Lung (tissue), 12 donors: Measurements from ENCODE around the gene INPP4A. TPM values are rescaled to one million over a fixed set of nuclear protein-coding genes. Genes with fewer than 3 reads are reported as not detected.
A peak's percentile ranks its signal among the peaks of the same experiment; 100 is the strongest.

ENCODE experiments used
- ATAC-seq: fragments of 200-7000 bp; cut with Tn5 transposase; one replicate; pipeline ENCODE4 v1.9.1; 2020; ENCODE audit warnings: moderate number of reproducible peaks; ENCODE audit not compliant: insufficient read depth, low FRiP score
- DNase-seq, 3 donors: peaks; one replicate each; pipeline ENCODE4 v3.0.0-alpha.2; 2013 to 2017
- H3K27ac ChIP-seq, 2 donors: one replicate each; pipeline ENCODE4 v1.5.1; 2013; ENCODE audit warnings: mild to moderate bottlenecking in 2 of 2, moderate library complexity in 2 of 2, control low read depth in 1 of 2, inconsistent platforms in 1 of 2, low read depth in 1 of 2, low read length in 1 of 2
- H3K27me3 ChIP-seq, 3 donors: one replicate each; pipeline ENCODE4 v1.5.1; 2013; ENCODE audit warnings: low read length in 2 of 3; ENCODE audit not compliant: control insufficient read depth in 3 of 3, insufficient read depth in 3 of 3
- H3K36me3 ChIP-seq, 4 donors: one replicate each; pipeline ENCODE4 v1.5.1; 2013; ENCODE audit warnings: low read length in 4 of 4, mild to moderate bottlenecking in 1 of 4, moderate library complexity in 1 of 4; ENCODE audit not compliant: control insufficient read depth in 4 of 4, insufficient read depth in 4 of 4
- H3K4me1 ChIP-seq, 5 donors: one replicate each; pipeline ENCODE4 v1.5.1; 2013; ENCODE audit warnings: low read length in 5 of 5, mild to moderate bottlenecking in 2 of 5, moderate library complexity in 1 of 5; ENCODE audit not compliant: control insufficient read depth in 5 of 5, insufficient read depth in 5 of 5
- H3K4me3 ChIP-seq: one replicate; pipeline ENCODE4 v1.5.1; 2013; ENCODE audit warnings: mild to moderate bottlenecking, control low read depth, moderate library complexity
- H3K9ac ChIP-seq, 2 donors: one replicate each; pipeline ENCODE4 v1.5.1; 2013; ENCODE audit warnings: low read length in 2 of 2, control low read depth in 1 of 2; ENCODE audit not compliant: insufficient read depth in 1 of 2
- H3K9me3 ChIP-seq, 4 donors: one replicate each; pipeline ENCODE4 v1.5.1; 2013; ENCODE audit warnings: low read length in 3 of 4, mild to moderate bottlenecking in 1 of 4, moderate library complexity in 1 of 4; ENCODE audit not compliant: control insufficient read depth in 4 of 4, insufficient read depth in 3 of 4
- WGBS, 2 donors: extraction: QIAGEN DNeasy Blood & Tissue Kit; methylation state at CpG; one replicate each; pipeline ENCODE4 v1.1.7; 2013; 5-methylcytosine and 5-hydroxymethylcytosine counted together
- polyA plus RNA-seq, 2 donors: library from polyadenylated mRNA; stranded (reverse); fragments of 200-250 nt; gene quantifications; one replicate each; pipeline ENCODE4 v1.2.1, GENCODE V29; 2013
- total RNA-seq, 2 donors: library from RNA; depleted of rRNA in 1 of 2; stranded (reverse); fragments of >200 nt in 1 of 2; gene quantifications; one replicate each; pipeline ENCODE4 v1.2.1, GENCODE V29; 2014 to 2021
- TF ChIP-seq, protein P1 (sequence below): IDR thresholded peaks from 2 replicates; pipeline ENCODE4 v1.5.1; 2012; ENCODE audit warnings: mild to moderate bottlenecking; ENCODE audit errors: control extremely low read depth, extremely low read depth
- donor health status: control.
- donor health status: control.
- donor health status: Bipolar disorder and iron deficiency.
- donor health status: healthy.
- donor health status: DM: yes; HTN: yes; CAD: no.

INPP4A gene
- total and polyA plus RNA-seq, 4 donors, result 8.0 to 43.3 (median 19.8) TPM

DNA sequence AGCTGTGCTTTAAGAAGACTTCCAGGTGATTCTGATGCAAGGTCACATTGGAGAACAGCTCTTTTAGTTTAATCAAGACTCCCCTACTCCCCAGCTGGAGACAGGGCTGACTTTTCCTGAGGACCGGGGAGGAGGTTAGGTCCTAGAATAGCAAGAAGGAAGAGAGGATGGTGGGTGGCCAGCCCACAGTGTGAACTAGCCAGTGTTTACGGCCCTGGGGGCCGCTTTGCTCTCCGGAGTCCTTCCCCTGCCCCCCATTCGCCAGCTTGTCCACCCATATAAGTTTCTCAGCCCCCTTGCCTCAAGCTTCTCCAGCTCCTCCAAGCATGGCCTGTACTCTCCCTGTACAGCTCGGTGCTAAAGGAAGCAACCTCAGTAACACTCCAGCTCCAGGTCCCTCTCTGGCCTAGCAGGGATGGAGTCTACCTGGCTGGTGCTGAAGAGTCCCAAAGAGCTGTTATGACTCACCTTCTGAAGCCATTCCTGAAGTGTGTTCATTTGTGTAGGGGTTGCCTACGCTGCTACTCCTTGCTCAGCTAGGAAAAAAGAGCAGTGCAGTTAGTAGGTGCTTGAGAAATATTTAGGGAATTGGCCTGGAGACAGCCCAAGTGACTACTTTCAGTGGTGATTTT, 7.9 kb downstream of the INPP4A start:
- TF ChIP-seq, protein P1, sequence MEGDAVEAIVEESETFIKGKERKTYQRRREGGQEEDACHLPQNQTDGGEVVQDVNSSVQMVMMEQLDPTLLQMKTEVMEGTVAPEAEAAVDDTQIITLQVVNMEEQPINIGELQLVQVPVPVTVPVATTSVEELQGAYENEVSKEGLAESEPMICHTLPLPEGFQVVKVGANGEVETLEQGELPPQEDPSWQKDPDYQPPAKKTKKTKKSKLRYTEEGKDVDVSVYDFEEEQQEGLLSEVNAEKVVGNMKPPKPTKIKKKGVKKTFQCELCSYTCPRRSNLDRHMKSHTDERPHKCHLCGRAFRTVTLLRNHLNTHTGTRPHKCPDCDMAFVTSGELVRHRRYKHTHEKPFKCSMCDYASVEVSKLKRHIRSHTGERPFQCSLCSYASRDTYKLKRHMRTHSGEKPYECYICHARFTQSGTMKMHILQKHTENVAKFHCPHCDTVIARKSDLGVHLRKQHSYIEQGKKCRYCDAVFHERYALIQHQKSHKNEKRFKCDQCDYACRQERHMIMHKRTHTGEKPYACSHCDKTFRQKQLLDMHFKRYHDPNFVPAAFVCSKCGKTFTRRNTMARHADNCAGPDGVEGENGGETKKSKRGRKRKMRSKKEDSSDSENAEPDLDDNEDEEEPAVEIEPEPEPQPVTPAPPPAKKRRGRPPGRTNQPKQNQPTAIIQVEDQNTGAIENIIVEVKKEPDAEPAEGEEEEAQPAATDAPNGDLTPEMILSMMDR, result no peak
- Histone ChIP-seq H3K27ac (peak overlapping the region in 1 of 2 donors; percentile 43), H3K4me3 (no peak overlapping the region), H3K9ac (no peak overlapping the region), H3K27me3 (no peaks in the 10 kb centered on the region), H3K9me3 (no peaks in the 10 kb centered on the region), H3K36me3 (no peaks in the 10 kb centered on the region), H3K4me1 (peaks cover 0 to 27% (median 0%) of the 10 kb centered on the region in 5 donors)
- WGBS, 2 donors, result 79 to 87% methylated on average over 7 of the region's 7 CpGs
- ATAC-seq (no peak), DNase-seq (no peak)

DNA sequence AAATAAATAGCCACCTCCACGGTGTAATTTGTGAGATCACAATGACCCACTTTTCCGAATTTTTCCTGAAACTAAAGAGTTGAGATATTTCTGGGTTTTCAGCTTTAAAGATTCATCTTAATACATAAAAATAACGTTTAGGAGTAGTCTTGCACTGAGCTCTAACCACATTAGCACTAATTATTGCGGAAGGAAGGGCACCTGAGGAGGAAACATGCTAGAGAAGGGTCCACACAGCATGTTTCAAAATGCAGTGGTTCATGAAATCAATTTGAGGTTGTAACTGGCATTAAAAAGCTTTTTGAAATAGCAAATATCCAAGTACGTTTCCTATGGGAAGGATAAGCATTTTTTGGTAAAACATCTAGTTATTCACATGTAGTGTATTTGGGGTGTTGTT, 8.4 kb downstream of the INPP4A start:
- ATAC-seq, result no peak
- TF ChIP-seq, protein P1, result no peak
- H3K27ac ChIP-seq, result no peak overlapping the region

DNA sequence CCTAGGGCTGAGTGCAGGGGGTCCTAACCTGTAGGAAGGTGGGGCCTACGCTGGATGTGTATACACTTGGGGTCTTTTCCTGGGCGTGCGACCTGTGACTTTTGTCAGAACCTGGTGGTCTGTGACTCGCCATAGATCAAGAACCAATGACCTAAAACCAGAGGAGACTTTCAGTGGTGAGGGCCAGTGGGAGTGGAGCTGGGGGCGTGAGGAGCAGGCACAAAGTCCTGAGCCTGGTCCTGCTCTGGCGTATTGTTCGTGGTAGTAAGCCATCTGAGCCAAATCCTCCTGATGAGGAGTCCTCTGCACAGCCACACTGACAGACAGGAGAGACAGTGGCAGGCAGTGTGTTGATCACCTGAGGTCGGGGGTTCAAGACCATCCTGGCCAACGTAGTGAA, 8.9 kb downstream of the INPP4A start:
- Histone ChIP-seq H3K4me1 (peaks cover 0 to 27% (median 0%) of the 10 kb centered on the region in 5 donors), H3K9ac (no peak overlapping the region), H3K27ac (no peak overlapping the region), H3K4me3 (no peak overlapping the region), H3K9me3 (no peaks in the 10 kb centered on the region), H3K36me3 (no peaks in the 10 kb centered on the region), H3K27me3 (no peaks in the 10 kb centered on the region)
- TF ChIP-seq, protein P1, result no peak
- DNase-seq, result no peak
- WGBS, 2 donors, result 88 to 95% methylated on average over 9 of the region's 9 CpGs
- ATAC-seq, result no peak

More for the DNA sequence above, 8.4 kb downstream of the INPP4A start:
- DNase-seq, result no peak
- no peak overlapping the region for H3K4me3 ChIP-seq
- no peaks in the 10 kb centered on the region for H3K27me3 ChIP-seq
- no peaks in the 10 kb centered on the region for H3K36me3 ChIP-seq
- H3K4me1 ChIP-seq, result peaks cover 0 to 27% (median 0%) of the 10 kb centered on the region in 5 donors
- no peak overlapping the region for H3K9ac ChIP-seq
- H3K9me3 ChIP-seq, result no peaks in the 10 kb centered on the region
- 56 to 72% methylated on average over 5 of the region's 5 CpGs for WGBS, 2 donors

DNA sequence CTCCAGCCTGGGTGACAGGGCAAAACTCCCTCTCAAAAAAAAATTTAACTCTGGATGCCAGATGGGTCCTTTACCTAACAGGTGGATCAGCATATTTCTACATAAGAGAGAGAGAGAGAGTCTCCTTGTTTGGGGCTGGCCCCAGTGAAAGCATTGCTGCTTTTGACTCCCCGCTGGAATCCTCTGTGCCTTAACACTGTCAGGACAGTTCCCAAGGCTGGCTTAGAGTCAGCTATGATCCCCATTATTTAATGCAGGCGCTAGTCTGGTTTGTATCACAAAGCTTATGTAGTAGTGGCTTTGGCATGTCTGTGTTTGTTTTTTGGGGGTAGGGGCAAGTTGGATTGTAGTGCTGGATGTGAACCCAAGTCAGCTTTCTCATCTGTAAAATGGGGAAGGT, 9.4 kb downstream of the INPP4A start:
- ATAC-seq, result no peak
- H3K9ac ChIP-seq, result no peak overlapping the region
- H3K27me3 ChIP-seq, result no peaks in the 10 kb centered on the region
- DNase-seq, result no peak
- H3K36me3 ChIP-seq, result no peaks in the 10 kb centered on the region
- no peaks in the 10 kb centered on the region for H3K9me3 ChIP-seq
- TF ChIP-seq, protein P1, result no peak
- no peak overlapping the region for H3K4me3 ChIP-seq
- H3K27ac ChIP-seq, result peak overlapping the region in 1 of 2 donors; percentile 61
- 74 to 89% methylated on average over 2 of the region's 2 CpGs for whole genome bisulfite sequencing, 2 donors
- peaks cover 0 to 26% (median 0%) of the 10 kb centered on the region in 5 donors for H3K4me1 ChIP-seq
